ENCODE measurements around the gene ZNF496.

ZNF496 gene

DNA sequence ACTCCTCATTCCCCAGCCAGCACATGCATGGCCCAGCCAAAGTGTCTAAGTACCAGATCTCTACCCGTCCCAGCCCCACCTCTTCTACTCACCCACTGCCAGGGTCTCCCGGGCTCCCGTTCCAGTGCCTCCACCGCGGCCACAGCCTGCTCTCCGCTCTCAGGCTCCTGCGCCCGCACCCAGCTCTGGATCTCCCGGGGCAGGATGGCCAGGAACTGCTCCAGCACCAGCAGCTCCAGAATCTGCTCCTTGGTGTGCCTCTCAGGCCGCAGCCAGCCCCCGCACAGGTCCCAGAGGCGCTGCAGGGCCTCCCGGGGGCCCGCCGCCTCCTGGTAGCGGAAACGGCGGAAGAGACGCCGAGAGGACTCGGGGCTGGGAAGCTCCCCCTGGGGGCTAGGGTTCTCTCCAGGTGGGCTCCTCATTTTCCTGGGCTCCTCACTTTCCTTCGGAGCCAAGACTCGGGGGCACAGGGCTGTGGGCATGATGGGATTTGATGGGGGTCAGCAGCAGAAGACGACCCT, 2.5 kb downstream of the ZNF496 start:
- Mint-ChIP-seq H3K36me3 (peaks cover 5% of the 10 kb centered on the region), H3K27ac (no peak overlapping the region), H3K27me3 (no peaks in the 10 kb centered on the region), H3K4me1 (peaks cover 11% of the 10 kb centered on the region), H3K9me3 (no peaks in the 10 kb centered on the region), H3K4me3 (peak overlapping the region; percentile 8)
- no peak for ATAC-seq (ENCODE audit: low read depth)
- DNase-seq (ENCODE audit: low spot score in 2 of 2): no peak

DNA sequence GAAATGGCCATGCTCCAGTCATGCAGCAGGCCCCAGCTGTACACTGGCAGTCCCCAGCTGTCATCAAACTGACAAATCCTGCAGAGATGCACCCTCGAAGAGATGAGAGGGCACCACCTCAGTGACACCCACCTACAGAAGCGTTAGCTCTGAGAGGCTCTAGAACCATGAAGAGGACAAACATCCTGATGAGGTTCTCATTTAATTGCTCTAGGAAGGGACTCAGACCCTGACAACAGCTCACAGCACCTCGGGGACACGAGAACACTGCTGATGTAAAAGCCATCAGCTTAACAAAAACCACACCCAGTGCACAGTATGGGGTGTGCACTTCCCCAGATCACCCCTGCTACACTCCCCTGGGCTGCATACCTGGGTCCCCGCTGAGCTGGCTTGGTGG, 3.4 kb downstream of the ZNF496 start:
- DNase-seq (ENCODE audit: low spot score in 2 of 2): no peak
- Mint-ChIP-seq H3K4me1 (peaks cover 8% of the 10 kb centered on the region), H3K4me3 (no peak overlapping the region), H3K27ac (no peak overlapping the region), H3K36me3 (peaks cover 5% of the 10 kb centered on the region), H3K27me3 (no peaks in the 10 kb centered on the region), H3K9me3 (no peaks in the 10 kb centered on the region)
- no peak for ATAC-seq (ENCODE audit: low read depth)

DNA sequence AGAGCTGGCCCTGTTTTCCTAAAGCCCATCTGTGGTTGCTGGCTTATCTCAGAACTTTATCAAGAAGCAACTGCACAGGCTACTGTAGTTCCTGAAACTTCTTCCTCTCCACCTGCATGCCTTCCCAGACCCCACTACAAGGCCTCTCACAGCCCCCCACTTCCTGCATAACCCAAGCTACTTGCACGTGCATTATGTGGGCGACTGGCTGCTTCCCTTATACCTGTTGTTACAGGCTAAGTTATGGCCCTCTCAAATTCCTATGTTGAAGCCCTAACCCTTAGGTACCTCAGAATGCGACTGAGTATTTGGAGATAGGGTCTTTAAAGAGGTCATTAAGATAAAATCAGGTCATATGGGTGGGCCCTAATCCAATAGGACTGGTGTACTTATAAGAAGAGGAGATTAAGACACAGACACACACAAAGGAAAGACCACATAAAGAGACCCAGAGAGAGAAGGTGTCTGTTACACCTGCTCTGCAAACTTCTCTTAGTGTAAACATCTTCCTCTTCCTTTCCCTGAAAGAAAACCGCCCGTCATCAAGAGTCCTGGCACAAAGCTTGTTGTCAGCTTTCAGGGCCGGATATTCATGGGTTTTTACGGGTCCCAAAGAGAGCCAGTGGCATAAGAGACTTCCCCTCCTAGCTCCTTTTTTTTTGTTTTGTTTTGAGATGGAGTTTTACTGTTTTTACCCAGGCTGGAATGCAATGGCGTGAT, 5.1 kb downstream of the ZNF496 start:
- ATAC-seq (ENCODE audit: low read depth): no peak
- H3K4me1 Mint-ChIP-seq: peaks cover 4% of the 10 kb centered on the region
- no peaks in the 10 kb centered on the region for H3K27me3 Mint-ChIP-seq
- no peak for DNase-seq (ENCODE audit: low spot score in 2 of 2)
- no peak overlapping the region for H3K4me3 Mint-ChIP-seq
- H3K27ac Mint-ChIP-seq: no peak overlapping the region
- H3K9me3 Mint-ChIP-seq: no peaks in the 10 kb centered on the region
- peaks cover 9% of the 10 kb centered on the region for H3K36me3 Mint-ChIP-seq

DNA sequence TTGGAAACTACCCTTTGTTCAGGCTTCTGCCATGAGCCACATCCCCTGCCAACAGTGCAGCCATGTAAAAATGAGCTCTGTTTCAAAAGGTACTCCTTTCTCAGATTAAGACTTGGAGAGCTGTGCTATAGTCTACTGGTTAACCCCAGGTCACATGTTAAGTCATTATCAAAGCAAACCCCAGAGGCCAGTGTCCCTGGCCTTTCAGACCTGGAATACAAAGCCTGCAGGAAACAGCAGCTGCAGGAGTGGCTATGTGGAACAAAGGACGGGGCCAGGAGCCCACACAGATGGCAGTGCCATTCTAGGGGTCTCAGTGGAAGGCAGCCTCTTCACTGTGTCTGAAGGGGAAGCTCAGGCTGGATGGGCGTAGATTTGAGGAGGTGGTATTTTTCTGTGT, 6.7 kb downstream of the ZNF496 start:
- Mint-ChIP-seq H3K27ac (no peak overlapping the region), H3K9me3 (no peaks in the 10 kb centered on the region), H3K4me1 (peaks cover 4% of the 10 kb centered on the region), H3K27me3 (no peaks in the 10 kb centered on the region), H3K36me3 (peaks cover 22% of the 10 kb centered on the region), H3K4me3 (no peak overlapping the region)
- DNase-seq (ENCODE audit: low spot score in 2 of 2) (no peak), ATAC-seq (ENCODE audit: low read depth) (no peak)

DNA sequence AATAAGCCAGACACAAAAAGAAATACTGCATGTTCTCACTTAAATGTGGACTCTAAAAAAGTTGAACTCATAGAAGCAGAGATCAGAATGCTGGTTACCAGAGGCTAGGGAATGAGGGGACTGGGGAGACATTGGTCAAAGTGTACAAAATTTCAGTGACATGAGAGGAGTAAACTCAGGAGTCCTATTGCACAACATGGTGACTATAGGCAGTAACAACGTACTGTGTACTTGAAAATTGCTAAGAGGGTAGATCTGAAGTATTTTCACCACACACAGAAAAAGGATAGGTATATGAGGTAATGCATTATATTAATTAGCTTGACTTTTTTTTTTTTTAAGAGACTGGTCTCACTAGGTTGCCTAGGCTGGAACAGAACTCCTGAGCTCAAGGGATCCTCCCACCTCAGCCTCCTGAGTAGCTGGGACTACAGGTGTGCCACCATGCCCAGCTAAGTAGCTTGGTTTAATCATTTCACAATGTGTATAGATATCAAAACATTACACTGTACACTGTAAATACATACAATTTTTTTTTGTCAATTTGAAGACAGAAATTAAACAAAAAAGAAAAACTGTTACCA, 7.4 kb downstream of the ZNF496 start:
- ATAC-seq (ENCODE audit: low read depth): no peak
- peaks cover 23% of the 10 kb centered on the region for H3K36me3 Mint-ChIP-seq
- no peaks in the 10 kb centered on the region for H3K27me3 Mint-ChIP-seq
- H3K4me1 Mint-ChIP-seq: peaks cover 4% of the 10 kb centered on the region
- no peak for DNase-seq (ENCODE audit: low spot score in 2 of 2)
- no peaks in the 10 kb centered on the region for H3K9me3 Mint-ChIP-seq
- H3K27ac Mint-ChIP-seq: no peak overlapping the region
- no peak overlapping the region for H3K4me3 Mint-ChIP-seq

DNA sequence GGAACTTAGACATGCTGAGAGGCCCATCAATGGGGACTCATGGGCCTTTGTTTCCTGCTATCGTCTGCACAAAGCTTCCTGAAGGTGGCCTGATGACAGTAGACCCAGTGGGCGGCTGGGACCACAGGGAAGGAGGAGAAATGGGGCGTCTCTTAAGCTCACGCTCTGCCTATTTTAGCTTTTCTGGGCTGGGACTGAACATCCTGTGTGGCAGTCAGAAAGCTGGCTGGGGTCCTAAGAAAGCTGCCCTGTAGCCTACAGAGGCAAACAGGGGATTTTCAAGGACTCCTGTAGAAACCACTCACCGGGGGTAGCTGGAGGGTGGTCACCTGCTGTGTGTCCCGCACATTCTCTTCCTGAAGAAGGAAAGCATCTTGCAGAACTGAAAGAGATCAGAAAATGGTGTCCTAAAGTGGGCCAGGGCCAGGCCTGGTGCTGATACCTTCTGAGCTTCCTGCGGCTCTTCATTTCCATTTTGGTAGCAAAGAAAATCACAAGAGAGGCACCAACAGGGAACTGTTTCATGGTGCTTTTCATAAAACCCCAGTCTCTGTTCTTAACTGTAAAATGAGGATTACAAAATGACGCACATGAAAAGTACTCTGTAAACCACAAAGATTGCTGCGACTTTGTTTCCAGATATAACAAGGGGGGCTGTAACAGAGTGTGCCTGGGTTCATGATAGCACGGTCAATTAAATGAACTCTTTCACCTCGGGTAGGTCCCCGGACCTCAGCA, 8.6 kb downstream of the ZNF496 start:
- Mint-ChIP-seq H3K4me1 (peaks cover 8% of the 10 kb centered on the region), H3K27ac (no peak overlapping the region), H3K9me3 (no peaks in the 10 kb centered on the region), H3K4me3 (no peak overlapping the region), H3K36me3 (peaks cover 28% of the 10 kb centered on the region), H3K27me3 (no peaks in the 10 kb centered on the region)
- no peak for DNase-seq (ENCODE audit: low spot score in 2 of 2)
- no peak for ATAC-seq (ENCODE audit: low read depth)

DNA sequence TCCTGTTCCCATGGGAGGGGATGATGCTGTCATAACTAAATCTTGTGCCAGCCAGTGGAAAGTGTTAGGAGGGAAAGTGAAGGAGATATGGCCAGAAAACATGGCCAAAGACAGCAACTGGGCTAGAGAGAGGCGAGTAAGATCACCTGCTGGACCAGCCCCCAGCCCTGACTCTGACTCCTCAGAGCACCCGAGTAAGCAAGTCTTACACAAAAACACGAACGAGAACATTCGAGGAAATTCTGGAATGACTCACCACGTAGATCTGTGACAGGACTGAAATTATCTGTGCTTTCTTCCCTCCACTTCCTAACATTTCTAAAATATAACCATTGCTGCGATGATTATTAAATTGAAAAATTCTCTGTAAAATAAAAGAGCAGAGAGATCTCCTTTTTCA, 9.2 kb downstream of the ZNF496 start:
- ATAC-seq (ENCODE audit: low read depth): no peak
- peaks cover 30% of the 10 kb centered on the region for H3K36me3 Mint-ChIP-seq
- H3K27ac Mint-ChIP-seq: no peak overlapping the region
- peaks cover 12% of the 10 kb centered on the region for H3K4me1 Mint-ChIP-seq
- no peaks in the 10 kb centered on the region for H3K9me3 Mint-ChIP-seq
- no peaks in the 10 kb centered on the region for H3K27me3 Mint-ChIP-seq
- DNase-seq (ENCODE audit: low spot score in 2 of 2): no peak
- H3K4me3 Mint-ChIP-seq: no peak overlapping the region

DNA sequence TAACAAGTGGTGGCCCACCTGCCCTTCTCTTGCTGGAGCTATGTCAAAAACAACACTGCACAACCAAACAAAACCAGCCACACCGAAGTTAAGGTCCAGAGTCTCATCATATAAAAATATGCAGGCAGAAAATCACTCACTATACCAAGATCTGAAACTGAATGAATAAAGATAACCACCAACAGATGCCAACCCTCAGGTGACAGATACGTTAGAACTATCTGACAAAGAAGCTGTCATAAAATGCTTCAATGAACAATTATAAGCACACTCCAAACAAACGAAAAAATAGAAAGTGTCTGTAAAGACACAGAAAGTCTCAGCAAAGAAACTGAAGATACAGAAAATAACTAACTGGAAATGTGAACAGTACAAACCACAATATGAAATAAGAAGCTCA, 14.0 kb downstream of the ZNF496 start:
- peaks cover 33% of the 10 kb centered on the region for H3K36me3 Mint-ChIP-seq
- no peak overlapping the region for H3K27ac Mint-ChIP-seq
- peaks cover 20% of the 10 kb centered on the region for H3K4me1 Mint-ChIP-seq
- no peaks in the 10 kb centered on the region for H3K27me3 Mint-ChIP-seq
- ATAC-seq (ENCODE audit: low read depth): no peak
- no peaks in the 10 kb centered on the region for H3K9me3 Mint-ChIP-seq
- no peak for DNase-seq (ENCODE audit: low spot score in 2 of 2)
- H3K4me3 Mint-ChIP-seq: no peak overlapping the region

DNA sequence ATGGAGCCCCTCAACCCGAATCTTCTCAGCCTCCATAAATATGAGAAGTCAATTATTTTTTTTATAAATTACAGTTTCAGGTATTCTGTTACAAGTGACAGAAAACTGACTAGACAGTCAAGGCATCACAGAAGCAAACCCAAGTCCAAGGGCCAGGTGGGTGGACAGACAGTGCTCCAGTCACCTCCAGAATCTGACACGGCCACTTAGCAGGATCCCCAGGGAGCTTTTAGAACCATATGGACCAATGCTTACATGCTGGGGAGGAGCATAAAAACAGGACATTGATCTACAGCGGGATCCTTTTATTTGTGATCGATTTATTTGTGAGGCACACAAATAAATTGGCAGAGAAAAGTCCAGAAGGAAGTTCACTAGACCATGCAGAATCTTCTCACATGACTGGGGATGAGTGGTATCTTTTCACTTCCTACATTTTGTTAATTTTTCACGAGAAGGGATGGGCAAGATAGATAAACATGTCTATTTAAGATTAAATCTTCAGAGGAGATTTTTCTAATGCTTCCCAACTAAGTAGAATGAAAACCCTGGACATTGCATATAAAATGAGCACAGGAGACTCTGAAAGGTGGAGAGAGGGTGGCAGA, 15.0 kb downstream of the ZNF496 start:
- H3K27ac Mint-ChIP-seq: peak overlapping the region; percentile 40
- H3K4me1 Mint-ChIP-seq: peaks cover 20% of the 10 kb centered on the region
- H3K9me3 Mint-ChIP-seq: no peaks in the 10 kb centered on the region
- no peak overlapping the region for H3K4me3 Mint-ChIP-seq
- no peak for DNase-seq (ENCODE audit: low spot score in 2 of 2)
- H3K36me3 Mint-ChIP-seq: peaks cover 31% of the 10 kb centered on the region
- no peaks in the 10 kb centered on the region for H3K27me3 Mint-ChIP-seq
- ATAC-seq (ENCODE audit: low read depth): no peak

DNA sequence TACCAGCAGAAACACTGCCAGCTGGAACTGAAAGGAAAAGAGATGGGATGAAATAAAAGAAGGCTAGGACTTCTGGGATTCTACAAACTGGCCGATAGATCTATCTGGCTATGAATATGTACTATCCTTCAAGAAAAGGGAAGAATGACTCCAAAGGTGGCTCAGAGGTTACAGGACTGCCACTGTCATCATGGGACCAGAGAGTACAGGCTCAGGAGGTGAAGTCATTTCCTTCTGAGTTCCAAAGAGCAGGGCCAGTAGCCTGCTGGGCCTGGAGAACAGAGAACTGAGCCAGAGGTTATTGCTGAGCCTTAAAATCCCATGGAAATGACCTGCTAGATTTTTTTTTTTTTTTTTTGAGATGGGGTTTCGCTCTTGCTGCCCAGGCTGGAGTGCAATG, 27.6 kb downstream of the ZNF496 start:
- ATAC-seq (ENCODE audit: low read depth): no peak
- H3K27me3 Mint-ChIP-seq: no peaks in the 10 kb centered on the region

DNA sequence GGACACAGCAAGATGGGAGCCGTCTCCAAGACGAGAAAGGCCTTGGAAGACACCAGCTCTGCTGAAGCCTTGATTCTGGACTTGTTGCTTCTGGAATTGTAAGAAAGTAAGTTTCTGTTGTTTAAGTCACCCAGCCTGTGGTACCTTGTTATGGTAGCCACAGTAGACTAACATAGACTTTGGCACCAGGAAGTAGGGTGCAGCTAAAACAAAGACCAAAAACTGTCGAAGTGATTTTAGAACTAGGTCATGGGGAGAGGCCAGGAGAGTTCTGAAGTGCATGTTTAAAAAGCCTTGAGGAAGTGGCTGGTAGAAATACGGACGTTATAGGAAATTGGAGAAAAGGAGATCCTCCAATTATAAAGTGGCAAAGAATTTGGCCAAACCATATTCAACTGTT, 28.5 kb downstream of the ZNF496 start:
- no peak overlapping the region for H3K27ac Mint-ChIP-seq
- ATAC-seq (ENCODE audit: low read depth) (no peak), DNase-seq (ENCODE audit: low spot score in 2 of 2) (no peak)
- no peaks in the 10 kb centered on the region for H3K4me1 Mint-ChIP-seq
- H3K9me3 Mint-ChIP-seq: no peaks in the 10 kb centered on the region
- no peak overlapping the region for H3K4me3 Mint-ChIP-seq
- no peaks in the 10 kb centered on the region for H3K27me3 Mint-ChIP-seq
- H3K36me3 Mint-ChIP-seq: peaks cover 40% of the 10 kb centered on the region

More for the DNA sequence above, 27.6 kb downstream of the ZNF496 start:
- no peak for DNase-seq (ENCODE audit: low spot score in 2 of 2)
- no peaks in the 10 kb centered on the region for H3K4me1 Mint-ChIP-seq
- no peaks in the 10 kb centered on the region for H3K9me3 Mint-ChIP-seq
- no peak overlapping the region for H3K4me3 Mint-ChIP-seq
- no peak overlapping the region for H3K27ac Mint-ChIP-seq
- peaks cover 42% of the 10 kb centered on the region for H3K36me3 Mint-ChIP-seq

DNA sequence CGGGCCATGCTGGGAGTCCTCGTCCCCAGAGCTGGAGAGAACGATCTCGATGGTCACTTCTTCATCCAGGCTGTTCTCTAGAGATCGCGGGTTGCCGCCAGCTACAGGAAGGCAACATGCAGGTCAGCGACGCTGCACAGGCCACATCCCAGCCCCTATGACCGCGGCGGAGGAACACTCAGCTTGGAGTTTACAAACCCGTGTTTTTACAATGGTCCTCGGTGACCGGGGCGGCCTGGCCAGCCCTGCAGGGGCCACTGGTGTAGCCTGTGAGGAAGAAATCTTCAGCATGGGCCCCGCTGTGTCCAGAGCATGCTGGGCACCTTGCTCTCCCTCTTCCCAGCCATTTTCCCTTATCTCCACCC, 30.5 kb downstream of the ZNF496 start:
- DNase-seq (ENCODE audit: low spot score in 2 of 2) (no peak), ATAC-seq (ENCODE audit: low read depth) (no peak)
- H3K9me3 Mint-ChIP-seq: no peaks in the 10 kb centered on the region
- H3K4me1 Mint-ChIP-seq: no peaks in the 10 kb centered on the region
- no peak overlapping the region for H3K4me3 Mint-ChIP-seq
- H3K27ac Mint-ChIP-seq: no peak overlapping the region
- peaks cover 32% of the 10 kb centered on the region for H3K36me3 Mint-ChIP-seq
- H3K27me3 Mint-ChIP-seq: no peaks in the 10 kb centered on the region

DNA sequence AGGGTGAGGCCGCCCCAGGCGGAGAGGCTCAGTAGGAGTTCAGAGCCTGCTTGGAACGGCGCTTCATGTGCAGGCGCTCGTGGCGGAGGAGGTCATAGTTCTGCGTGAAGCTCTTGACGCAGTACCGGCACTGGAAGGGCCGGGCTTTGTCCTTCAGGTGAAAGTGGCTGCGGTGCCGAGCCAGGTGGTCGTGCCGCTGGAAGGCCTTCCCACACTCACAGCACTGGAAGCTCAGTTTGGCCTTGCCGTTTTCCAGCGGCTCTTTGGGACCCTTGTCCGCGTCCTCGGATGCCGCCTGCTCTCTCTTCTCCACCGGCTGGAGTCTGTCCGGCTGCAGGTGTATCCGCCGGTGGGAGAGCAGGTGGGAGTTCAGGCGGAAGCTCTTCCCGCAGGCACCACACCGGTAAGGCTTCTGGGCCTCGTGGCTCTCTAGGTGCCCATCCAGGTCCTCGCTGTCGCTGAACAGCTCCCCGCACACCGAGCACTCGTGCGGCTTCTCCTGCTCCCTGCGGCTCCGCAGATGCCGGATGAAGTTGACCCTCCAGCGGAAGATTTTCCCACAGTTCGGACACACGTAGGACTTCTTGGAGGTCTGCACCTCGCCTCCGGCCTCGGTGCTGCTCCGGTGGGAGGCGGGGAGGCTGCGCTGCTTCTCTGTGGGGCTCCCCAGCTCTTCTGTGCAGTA, 31.0 kb downstream of the ZNF496 start:
- ATAC-seq (ENCODE audit: low read depth): no peak
- Mint-ChIP-seq H3K4me1 (no peaks in the 10 kb centered on the region), H3K27me3 (no peaks in the 10 kb centered on the region), H3K9me3 (no peaks in the 10 kb centered on the region), H3K36me3 (peaks cover 30% of the 10 kb centered on the region), H3K27ac (no peak overlapping the region), H3K4me3 (no peak overlapping the region)
- no peak for DNase-seq (ENCODE audit: low spot score in 2 of 2)
